Mesenteric fat pad (tissue), 1 donor: ENCODE data around the gene CLIC1. TPM values are rescaled to one million over a fixed set of nuclear protein-coding genes. Genes with fewer than 3 reads are reported as not detected.
"Not testable (repeated sequence)": the region's sequence is repeated elsewhere in the genome, so short reads cannot be mapped to it uniquely, and the experiment has no call there.

Source experiments
- DNase-seq: peaks from one replicate; pipeline ENCODE4 v3.0.0-alpha.2; 2020; ENCODE audit warnings: low spot score
- total RNA-seq: library from RNA; stranded (reverse); fragmentation: NEBNext Ultra II Directional; extraction: Animal tissue kit (Norgen Biotek cat#: 25700); gene quantifications from one replicate; pipeline ENCODE4 v1.2.1, GENCODE V29; 2021
- donor health status: DM: yes; HTN: yes; CAD: no.

CLIC1 gene
- total RNA-seq, 1 donor from 2014 or later = 408 TPM

DNA sequence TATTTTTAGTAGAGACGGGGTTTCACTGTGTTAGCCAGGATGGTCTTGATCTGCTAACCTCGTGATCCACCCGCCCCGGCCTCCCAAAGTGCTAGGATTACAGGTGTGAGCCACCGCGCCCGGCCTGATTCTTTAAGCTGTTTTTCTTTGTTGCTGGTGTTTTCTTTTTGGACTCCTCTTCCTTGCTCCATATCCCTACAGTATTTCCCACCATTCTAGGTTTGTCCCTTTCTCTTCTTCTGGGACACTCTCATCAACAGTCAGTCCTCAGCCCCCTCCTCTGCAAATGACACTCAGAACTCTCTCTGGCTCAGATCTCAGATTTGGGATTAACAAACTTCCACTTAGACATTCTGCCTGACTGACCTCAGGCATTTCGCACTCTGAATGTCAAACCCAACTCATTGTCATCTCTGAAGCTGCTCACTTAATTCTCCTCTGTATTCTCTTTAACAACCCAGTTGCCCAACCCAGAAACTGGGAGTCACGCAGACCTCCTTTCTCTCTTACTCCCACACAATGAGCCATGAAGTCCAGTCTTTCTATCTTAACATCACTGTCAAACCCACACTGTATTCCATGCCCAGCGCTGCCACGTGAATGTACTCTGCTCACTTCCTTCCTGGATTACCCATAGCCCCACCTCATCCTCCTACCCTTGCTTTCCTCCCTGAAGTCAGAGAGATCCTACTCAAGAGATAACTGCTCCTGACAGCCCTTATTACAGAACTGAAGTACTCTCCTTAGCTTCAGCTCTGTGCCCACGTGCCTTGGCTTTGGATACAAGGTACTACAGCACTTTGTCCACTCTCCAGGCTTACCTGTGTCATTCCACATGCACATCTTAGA, 10.6 kb downstream of the CLIC1 start:
- DNase-seq = no peak

DNA sequence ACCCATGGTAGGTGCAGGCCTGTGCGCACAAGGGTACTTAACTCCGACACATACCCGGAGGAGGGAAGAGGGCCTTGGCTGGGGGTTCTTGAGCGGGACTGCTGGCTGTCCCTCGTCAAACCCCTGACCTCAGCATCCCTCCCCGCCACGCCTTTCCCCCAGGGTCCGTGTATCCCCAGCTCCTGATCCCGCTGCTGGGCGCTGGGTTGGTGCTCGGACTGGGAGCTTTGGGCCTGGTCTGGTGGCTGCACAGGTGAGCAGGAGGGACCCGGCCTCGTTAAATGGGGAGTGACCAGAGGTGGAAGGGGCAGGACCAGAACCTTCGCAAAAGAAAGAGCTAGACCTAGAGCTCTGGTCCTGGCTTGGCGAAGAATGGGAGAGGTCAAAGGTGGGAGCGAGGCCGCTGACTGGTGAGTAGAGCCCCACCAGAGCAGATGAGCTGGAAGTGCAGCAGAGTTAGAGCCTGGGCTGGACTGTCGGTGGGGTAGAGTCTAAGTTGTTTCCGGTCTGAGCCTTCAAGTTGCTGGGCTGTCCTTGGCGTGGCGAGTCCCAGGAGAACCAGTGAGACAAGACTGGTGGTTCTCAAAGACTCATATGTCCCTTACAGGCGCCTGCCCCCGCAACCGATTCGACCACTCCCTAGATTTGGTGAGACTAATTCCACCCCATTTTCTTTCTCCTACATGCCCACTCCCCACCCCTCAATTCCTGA, 12.2 kb downstream of the CLIC1 start:
- no peak for DNase-seq

DNA sequence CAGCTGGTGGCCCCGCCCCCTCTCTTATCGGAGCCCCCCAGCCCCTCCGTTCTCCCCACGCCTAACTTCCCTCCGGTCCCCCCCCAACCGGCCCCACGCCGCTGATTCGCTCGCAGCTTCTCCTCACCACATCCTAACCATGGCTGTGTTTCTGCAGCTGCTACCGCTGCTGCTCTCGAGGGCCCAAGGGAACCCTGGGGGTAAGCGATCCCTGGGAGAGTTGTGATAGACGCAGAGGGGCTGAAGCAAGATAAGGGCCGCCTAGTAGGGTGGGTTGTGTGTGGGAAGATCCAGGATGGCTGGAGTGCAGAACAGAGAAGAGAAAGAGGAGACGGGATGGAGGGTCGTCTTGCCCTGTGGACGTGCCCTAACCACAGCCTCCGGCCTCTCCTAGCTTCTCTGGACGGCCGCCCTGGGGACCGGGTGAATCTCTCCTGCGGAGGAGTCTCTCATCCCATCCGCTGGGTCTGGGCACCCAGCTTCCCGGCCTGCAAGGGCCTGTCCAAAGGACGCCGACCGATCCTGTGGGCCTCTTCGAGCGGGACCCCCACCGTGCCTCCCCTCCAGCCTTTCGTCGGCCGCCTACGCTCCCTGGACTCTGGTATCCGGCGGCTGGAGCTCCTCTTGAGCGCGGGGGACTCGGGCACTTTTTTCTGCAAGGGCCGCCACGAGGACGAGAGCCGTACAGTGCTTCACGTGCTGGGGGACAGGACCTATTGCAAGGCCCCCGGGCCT, 12.9 kb downstream of the CLIC1 start, which contains the start of gene MPIG6B:
Gene MPIG6B, plus strand, starts transcription at position 129 of the 735 bp plus-strand sequence. Its CDS starts 11 bp downstream, at position 140.
- DNase-seq = no peak

DNA sequence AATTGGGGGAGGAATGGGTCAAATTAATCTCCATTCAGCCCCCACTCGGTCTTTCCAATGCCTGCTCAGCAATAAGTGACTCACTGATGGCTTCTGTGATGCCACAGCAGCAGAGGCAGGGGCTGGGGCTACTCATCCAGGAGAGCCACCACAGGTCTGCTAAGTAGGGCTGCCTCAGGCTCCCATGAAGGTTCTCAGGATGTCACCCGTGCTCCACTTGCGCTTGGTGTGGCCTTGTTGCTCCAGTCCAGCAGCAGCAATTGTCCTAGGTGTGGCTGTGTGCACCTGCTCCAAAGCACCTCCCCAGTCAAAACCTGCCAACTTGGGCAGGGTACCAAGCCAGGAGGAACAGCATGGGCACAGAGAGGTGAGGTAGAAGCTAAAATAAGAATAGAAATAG, 14.2 kb downstream of the CLIC1 start:
- DNase-seq = no peak

DNA sequence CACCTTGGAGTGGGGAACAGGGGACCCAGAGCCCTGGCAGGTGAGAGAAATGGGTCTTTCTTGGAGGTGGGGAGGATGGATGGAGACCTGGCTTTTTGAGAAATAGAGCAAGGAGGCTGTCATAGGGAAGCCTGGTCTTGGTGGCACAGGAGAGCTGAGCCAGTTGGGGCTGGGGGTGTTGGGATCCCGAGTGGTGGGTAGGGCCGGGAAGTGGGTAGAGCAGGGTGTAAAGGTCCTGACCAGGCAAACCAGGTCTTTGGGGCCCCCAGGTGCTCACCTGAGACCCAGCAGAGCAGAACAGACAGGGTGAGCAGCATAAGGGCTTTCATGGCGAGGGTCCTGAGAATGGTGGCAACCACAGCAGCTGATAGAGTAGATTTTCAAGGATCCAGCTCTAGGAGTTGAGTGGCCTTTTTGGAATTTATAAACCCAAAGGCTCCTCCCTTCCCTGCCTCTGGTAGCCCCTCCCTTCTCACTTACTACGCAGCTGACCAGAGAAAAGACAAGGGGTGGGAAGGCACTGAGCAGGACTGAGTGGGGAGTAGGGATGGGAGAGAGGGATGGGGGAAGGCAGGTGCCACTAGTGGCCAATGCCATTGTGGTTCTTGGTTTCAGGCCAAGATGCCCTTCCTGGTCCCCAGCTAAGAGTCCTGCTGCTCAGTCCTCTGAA, 14.8 kb downstream of the CLIC1 start, which contains the start of gene LY6G6C:
Gene LY6G6C, minus strand, starts transcription at position 396 of the 670 bp plus-strand sequence. Its CDS starts 67 bp downstream, at position 329.
- no peak for DNase-seq

DNA sequence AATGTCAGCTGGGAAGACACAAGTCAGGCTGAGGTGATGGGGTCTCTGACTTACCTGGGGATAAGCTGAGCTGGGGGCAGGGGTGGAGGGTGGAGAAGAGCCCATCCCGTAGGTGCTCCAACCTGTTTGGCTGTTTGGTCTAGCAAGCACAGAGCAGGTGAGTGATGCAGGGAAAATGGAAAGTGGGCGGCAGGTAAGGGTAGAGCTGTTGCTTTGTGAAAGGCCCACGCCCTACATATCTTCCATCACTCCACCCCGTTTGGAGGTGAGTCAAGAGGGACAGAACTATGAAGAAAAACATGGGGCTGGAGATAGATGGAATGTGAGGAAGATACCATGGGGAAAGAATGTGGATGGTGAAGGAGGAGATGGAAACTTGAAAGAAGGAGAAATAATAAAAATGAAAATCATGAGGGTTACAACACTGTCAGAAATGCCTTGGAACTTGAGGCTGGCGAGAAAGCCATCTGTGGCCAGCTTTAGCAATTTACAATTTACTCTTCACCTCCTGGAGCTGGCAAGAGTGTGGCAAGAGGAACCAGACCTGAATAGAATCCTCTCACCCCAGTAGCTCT, 16.0 kb downstream of the CLIC1 start:
- DNase-seq = no peak

DNA sequence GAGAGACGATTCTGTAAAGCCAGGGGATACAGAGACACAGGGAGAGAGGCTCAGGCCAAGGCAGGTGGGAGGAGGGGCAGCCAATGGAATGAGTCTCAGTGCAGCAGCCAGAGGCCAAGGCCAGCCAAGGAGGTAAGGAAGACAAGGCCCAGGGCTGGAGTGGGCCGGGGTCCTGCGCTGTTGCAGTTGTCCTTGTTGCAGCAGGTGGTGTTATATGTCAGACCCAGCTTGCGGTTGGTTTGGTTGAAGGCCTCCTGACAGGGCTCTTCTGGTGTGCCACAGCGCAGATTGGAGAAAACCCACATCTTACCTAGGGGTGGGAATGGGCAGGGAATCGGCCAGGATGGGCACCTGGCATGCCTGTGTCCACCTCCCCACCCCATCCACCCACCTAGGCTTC, 17.3 kb downstream of the CLIC1 start:
- no peak for DNase-seq

DNA sequence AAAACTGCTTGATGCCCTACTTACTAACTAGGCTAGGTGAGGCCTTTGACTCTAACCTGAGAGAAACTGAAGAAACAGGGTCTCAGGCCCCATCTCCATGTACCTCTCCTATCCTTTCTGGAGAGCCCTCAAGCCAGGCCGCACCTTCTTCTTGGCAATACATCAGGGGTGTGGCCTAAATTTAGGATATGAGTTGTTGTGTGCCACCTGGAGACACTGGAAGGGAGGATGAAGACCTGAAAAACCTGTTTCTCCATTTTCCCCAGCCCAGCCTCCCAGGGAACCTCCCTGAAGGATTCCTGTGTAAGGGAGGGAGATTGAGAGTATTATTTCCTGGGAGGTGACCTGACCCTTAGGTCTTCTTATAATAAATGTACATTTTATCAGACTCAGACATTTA, 18.1 kb downstream of the CLIC1 start:
- DNase-seq = no peak

DNA sequence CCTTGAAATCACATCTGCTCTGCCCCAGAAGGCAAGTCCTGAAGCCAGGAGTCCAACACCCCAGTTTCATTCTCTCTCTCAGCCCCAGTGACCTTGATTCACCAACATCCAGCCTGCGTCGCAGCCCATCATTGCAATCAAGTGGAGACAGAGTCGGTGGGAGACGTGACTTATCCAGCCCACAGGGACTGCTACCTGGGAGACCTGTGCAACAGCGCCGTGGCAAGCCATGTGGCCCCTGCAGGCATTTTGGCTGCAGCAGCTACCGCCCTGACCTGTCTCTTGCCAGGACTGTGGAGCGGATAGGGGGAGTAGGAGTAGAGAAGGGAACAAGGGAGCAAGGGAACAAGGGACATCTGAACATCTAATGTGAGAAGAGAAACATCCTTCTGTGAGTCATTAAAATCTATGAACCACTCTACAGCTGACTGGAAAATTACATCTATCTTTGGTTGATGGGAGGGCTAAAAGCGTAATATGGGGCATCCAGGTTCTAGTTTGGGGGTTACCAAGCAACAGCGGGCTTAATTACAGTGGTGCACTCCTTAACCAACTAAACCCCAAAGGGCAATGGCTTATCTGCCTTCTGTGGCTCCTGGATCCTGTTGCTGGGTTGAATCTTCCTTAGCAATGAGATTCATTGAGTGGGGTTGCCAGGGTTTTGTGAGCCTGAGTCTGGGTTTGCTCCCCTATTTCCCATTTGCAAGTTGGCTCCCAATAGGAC, 18.7 kb downstream of the CLIC1 start:
- DNase-seq = no peak

DNA sequence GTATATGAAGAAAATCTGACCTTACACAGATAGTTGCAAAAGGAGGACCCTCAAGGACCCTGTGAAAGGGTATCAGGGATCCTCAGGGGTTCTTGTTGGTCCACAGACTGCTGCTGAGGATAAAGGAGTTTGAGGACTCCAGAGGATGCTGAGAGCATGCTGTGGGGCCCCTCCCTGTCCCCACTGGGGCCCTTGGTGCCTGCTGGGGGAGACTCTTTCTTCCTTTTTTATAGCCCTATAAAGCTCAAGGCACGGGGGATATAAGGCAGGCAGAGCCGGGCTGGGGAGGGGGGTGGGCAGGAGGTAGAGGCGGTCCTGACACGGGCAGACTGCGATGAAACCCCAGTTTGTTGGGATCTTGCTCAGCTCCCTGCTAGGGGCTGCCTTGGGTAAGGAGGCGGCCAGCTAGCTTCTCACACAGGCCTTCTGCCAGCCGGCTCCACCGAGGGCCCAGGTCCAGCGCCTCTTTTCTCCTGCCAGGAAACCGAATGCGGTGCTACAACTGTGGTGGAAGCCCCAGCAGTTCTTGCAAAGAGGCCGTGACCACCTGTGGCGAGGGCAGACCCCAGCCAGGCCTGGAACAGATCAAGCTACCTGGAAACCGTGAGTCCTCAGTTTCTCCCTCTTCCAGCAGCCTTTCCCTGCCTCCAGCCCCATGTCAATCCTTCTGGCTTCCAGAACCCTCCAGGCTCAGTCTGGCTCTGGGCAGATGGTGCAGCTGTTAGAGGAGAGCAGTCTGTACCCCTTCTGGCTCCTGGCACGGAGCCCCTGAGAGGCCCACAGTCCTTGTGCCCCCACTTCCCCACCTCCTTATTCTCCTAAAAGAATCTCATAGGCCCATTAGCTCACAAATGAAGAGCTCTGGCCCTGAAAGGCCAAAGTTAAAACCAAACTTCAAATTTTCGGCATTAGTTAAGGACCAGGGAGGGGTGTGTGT, 21.0 kb downstream of the CLIC1 start, which contains the start of gene LY6G6D:
Gene LY6G6D, plus strand, starts transcription at position 327 of the 937 bp plus-strand sequence. Its CDS starts 8 bp downstream, at position 335.
- DNase-seq = no peak

DNA sequence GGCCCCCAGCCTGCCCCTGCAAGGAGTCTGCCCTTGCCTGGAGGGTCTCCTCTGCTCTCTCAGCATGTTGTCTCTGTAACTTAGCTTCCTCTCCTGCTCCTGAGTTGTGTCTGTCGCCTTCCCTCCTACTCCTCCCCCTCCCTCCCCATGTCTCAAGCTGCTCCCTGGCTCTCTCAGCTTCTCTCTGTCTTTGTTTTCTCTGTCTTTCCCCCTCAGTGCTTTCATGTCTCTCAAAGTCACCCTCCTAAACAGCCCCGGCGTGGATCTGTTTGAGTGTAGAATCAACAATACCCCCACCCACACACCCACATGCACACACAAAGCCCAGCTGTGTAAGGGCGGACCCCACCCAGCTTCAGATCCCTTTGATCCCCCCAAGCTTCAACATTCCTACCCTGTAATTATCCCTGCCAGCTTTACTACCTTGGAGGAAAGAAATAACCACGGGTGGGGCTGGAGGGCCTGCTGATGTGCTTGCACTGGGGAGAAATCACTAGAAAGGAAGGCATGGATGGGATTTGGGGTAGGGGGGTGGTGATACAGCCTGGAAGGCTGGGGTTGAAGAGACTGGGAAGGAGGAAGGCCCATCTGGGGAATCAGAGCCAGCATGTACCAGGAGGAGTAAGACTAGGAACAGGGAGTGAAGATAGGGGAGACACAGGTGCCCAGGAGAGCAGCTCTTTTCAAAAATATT, 22.2 kb downstream of the CLIC1 start:
- no peak for DNase-seq

DNA sequence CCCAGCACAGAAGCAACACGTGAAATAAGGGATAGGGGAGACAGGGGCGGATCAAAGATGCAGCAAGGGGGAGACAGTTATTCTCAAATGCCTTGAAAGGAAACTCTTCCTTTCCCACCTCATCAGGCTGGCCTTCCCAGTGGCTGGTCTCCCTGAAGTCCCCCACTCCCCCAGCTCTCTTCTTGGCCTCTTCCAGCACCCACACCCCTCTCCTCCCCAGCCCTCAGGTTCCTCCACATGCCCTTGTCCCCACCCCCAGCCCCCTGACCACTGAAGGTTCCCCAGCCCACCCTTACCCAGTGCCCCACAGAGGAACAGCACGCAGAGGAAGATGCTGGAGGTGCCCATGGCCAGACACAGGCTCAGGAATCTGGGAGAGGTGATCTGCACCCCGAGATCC, 22.9 kb downstream of the CLIC1 start:
- no peak for DNase-seq

DNA sequence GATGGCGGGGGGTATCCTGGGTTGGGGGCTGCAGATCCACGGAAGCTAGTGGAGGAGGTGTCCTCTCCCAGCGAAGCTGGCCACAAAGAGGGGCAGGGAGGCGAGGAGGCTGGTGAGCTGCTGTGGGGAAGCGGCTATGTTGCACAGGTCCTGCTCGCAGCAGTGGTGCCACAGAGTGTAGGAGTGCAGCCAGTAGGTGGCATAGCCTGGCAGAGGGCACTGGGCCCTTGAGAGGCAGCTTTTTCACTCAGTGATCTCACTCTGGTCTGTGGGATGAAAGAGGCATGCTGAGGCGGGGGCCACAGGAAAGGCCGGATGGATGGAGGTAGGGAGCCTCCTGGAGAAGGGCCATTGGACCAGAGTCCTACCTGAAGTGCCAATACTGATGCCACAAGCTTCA, 24.0 kb downstream of the CLIC1 start:
- DNase-seq = no peak

DNA sequence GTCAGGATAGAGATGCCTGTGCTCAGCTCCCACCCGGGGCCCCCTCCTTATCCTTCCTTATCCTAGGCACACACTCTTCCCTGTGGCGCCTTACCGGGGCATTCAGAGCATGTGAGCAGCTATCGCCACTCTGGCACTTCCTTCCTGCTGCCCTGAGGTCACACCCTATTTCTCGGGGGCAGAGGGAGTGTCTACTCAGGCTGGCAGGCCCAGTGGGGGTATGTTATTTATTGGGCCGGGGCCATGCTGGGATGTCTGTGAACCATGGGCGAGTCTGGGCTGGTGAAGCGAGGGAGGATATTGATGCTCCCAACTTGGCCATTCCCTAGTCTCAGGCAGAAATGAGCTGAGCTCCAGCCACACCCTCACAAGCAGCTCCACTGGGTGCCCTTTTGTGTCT, 25.1 kb downstream of the CLIC1 start:
- DNase-seq = no peak

DNA sequence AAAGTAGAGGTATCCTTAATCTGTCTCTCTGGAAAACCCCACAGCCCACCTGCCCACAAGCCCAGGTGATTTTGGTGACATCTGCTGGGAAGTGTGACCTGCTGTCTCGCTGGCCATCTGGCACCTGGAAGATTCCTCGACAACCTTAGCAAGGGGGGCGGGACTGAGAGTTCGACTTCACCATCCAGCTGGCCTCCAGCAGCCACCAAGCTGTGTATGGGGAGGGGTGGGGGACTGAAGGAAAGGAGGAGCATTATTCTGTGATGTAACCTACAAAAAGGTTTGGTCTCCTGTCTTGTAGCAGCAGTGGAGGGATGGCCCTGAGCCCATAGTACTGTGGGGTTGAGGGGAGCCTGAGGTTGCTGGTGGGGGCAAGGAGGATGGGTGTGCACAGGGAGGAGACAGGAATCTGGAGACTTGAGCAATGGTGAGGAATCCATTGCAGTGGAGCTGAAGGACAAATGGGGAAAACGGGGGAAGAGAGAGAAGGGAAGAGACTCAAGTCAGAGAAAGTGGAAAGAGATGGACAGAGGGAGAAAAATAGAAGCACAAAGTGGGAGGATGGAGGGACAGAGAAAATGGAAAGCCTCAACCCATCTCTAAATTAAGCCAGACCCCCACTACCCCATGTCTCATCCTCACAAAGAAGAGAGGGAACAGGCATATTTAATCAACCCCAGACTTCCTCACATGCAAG, 25.7 kb downstream of the CLIC1 start:
- DNase-seq = no peak

DNA sequence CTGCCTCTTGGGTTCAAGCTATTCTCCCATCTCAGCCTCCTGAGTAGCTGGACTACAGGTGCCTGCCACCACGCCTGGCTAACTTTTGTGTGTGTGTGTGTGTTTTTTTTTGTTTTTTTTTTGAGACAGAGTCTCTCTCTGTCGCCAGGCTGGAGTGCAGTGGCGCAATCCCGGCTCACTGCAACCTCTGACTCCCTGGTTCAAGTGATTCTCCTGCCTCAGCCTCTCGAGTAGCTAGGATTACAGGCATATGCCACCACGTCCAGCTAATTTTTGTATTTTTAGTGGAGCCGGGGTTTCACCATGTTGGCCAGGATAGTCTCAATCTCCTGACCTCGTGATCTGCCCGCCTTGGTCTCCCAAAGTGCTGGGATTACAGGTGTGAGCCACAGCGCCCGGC, 27.2 kb downstream of the CLIC1 start:
- DNase-seq = not testable (repeated sequence)

DNA sequence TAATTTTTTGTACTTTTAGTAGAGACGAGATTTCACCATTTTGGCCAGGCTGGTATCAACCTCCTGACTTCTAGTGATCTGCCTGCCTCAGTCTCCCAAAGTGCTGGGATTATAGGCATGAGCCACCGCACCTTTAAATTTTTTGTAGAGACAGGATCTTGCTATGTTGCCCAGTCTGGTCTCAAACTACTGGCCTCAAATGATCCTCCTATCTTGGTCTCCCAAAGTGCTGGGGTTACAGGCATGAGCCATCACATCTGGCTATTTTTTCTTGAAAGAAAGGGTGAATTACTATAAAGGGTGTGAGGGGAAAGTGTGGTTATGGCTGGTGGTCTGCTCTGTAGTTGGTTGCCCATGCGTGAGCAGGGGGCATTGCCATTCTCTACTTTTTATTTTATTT, 28.1 kb downstream of the CLIC1 start:
- no peak for DNase-seq

DNA sequence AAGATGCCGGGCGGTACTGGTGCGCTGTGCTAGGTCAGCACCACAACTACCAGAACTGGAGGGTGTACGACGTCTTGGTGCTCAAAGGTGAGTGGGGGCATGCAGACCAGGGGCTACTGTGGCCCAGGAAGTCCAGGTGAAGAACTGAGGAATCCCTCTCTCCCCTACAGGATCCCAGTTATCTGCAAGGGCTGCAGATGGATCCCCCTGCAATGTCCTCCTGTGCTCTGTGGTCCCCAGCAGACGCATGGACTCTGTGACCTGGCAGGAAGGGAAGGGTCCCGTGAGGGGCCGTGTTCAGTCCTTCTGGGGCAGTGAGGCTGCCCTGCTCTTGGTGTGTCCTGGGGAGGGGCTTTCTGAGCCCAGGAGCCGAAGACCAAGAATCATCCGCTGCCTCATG, 28.6 kb downstream of the CLIC1 start:
- DNase-seq = no peak
